Tibial nerve (tissue), 4 donors: ENCODE data around the gene ARMC9. TPM values are rescaled to one million over a fixed set of nuclear protein-coding genes. Genes with fewer than 3 reads are reported as not detected.
"Not testable (repeated sequence)": the region's sequence is repeated elsewhere in the genome, so short reads cannot be mapped to it uniquely, and the experiment has no call there.

Experiments used
- DNase-seq, 2 donors: peaks; one replicate each; pipeline ENCODE4 v3.0.0-alpha.2; 2019; ENCODE audit warnings: low spot score in 2 of 2
- H3K27ac ChIP-seq, 4 donors: fragments of 200-600 bp; sonication (generic) in 3 of 4; one replicate each; pipeline ENCODE4 v1.5.1; 2017 to 2019; ENCODE audit warnings: mild to moderate bottlenecking in 1 of 4
- H3K27me3 ChIP-seq, 2 donors: fragments of 200-600 bp; sonication (generic) in 1 of 2; one replicate each; pipeline versions ENCODE4 v1.5.1 to v1.6.0; 2017 to 2019
- H3K36me3 ChIP-seq, 3 donors: fragments of 200-600 bp; sonication (generic); one replicate each; pipeline ENCODE4 v1.5.1; 2018 to 2019
- H3K4me1 ChIP-seq, 4 donors: fragments of 200-600 bp; sonication (generic) in 3 of 4; one replicate each; pipeline ENCODE4 v1.5.1; 2017 to 2019
- H3K4me3 ChIP-seq, 4 donors: fragments of 200-600 bp; sonication (generic) in 3 of 4; one replicate each; pipeline ENCODE4 v1.5.1; 2017 to 2019; ENCODE audit warnings: mild to moderate bottlenecking in 1 of 4, moderate library complexity in 1 of 4
- H3K9me3 ChIP-seq, 4 donors: fragments of 200-600 bp; sonication (generic) in 3 of 4; one replicate each; pipeline ENCODE4 v1.5.1; 2017 to 2019
- CTCF ChIP-seq, 5 experiments: fragments of 200-600 bp in 3 of 5; fragments of 450-650 bp in 2 of 5; sonication (generic) in 3 of 5; IDR thresholded peaks; one replicate each; pipeline ENCODE4 v1.5.1; 2016 to 2019; ENCODE audit warnings: antibody characterized with exemption in 5 of 5, mild to moderate bottlenecking in 3 of 5, moderate library complexity in 2 of 5
- EP300 ChIP-seq, 2 donors: sonication (generic); formaldehyde crosslinking; IDR thresholded peaks; one replicate each; pipeline ENCODE4 v1.6.1; 2017; ENCODE audit warnings: antibody characterized with exemption in 2 of 2, mild to moderate bottlenecking in 1 of 2
- POLR2A ChIP-seq, 2 donors: fragments of 450-650 bp; IDR thresholded peaks; one replicate each; pipeline ENCODE4 v1.6.1; 2017; ENCODE audit warnings: antibody characterized with exemption in 2 of 2, mild to moderate bottlenecking in 2 of 2, moderate library complexity in 2 of 2
- WGBS, 2 donors: methylation state at CpG; one replicate each; pipeline ENCODE4 v1.1.5; 2018; 5-methylcytosine and 5-hydroxymethylcytosine counted together
- total RNA-seq, 4 donors: library from RNA; depleted of rRNA; stranded (reverse); fragments of >200 nt; gene quantifications; one replicate each; pipeline ENCODE4 v1.1.0, GENCODE V29; 2016

Gene ARMC9
- total RNA-seq, 4 donors from 2014 or later: 8.7 to 30.0 (median 18.6) TPM

DNA sequence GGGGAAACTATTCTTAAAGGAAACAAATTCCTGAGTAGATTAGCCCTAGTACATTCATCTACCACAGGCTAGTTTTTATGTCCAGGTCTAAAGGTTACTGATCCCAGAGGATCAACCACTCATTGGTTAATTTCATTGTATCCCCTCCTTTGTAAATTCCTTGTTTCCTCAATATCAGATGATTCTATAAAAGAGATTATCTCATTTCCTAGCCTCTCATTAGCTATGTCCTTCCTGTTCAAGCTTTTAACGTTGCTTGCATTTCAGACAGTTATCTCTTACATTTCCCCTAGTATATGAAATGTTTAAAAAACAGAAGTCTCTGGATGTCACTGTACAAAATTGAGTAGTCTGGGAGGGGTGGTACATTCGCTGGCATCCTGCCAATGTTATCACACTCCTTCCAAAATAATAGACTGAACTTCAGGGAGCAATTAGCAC, 24.2 kb upstream of the ARMC9 start:
- H3K36me3 ChIP-seq: peaks cover 0 to 64% (median 0%) of the 10 kb centered on the region in 3 donors
- no peaks in the 10 kb centered on the region for H3K27me3 ChIP-seq
- no peak overlapping the region for H3K4me3 ChIP-seq
- H3K27ac ChIP-seq: no peak overlapping the region
- TF ChIP-seq CTCF (IDR thresholded peaks at IDR 0.05): no peak
- no peak for TF ChIP-seq EP300 (IDR thresholded peaks at IDR 0.05)
- TF ChIP-seq POLR2A (IDR thresholded peaks at IDR 0.05): no peak
- no peak for DNase-seq
- H3K4me1 ChIP-seq: no peaks in the 10 kb centered on the region
- H3K9me3 ChIP-seq: no peaks in the 10 kb centered on the region
- WGBS, 2 donors: 36 to 39% methylated on average over 2 of the region's 2 CpGs

DNA sequence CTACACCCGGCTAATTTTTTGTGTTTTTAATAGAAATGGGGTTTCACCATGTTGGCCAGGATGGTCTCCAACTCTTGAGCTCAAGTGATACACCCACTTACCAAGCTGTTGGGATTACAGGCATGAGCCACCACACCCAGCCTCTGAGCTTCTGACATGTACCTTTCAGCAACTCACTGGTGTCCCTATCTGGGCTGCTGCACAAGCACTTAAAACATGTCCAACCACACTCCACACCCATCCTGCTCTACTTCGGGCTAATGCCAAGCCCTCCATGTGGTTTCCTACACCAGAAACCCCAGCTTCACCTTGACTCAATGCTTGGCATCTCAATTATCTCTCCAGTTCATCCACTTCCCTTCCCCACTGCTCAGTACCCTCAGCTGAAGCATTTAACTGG, 22.4 kb upstream of the ARMC9 start:
- TF ChIP-seq CTCF (IDR thresholded peaks at IDR 0.05): no peak
- TF ChIP-seq EP300 (IDR thresholded peaks at IDR 0.05): no peak
- no peak for TF ChIP-seq POLR2A (IDR thresholded peaks at IDR 0.05)
- H3K27ac ChIP-seq: no peak overlapping the region
- WGBS, 2 donors: 79 to 89% methylated on average over 2 of the region's 2 CpGs
- H3K36me3 ChIP-seq: peaks cover 0 to 49% (median 0%) of the 10 kb centered on the region in 3 donors
- no peaks in the 10 kb centered on the region for H3K9me3 ChIP-seq
- H3K4me3 ChIP-seq: no peak overlapping the region
- no peaks in the 10 kb centered on the region for H3K4me1 ChIP-seq
- no peaks in the 10 kb centered on the region for H3K27me3 ChIP-seq
- no peak for DNase-seq

- DNase-seq: no peak
- H3K36me3 ChIP-seq: peaks cover 0 to 36% (median 0%) of the 10 kb centered on the region in 3 donors
- 81 to 83% methylated on average over 11 of the region's 11 CpGs for WGBS, 2 donors
- H3K4me3 ChIP-seq: no peak overlapping the region
- no peaks in the 10 kb centered on the region for H3K4me1 ChIP-seq
- H3K9me3 ChIP-seq: no peaks in the 10 kb centered on the region
- H3K27me3 ChIP-seq: no peaks in the 10 kb centered on the region
- H3K27ac ChIP-seq: no peak overlapping the region
- no peak for TF ChIP-seq EP300 (IDR thresholded peaks at IDR 0.05)
- TF ChIP-seq CTCF (IDR thresholded peaks at IDR 0.05): no peak
Measured at GRCh38 chr2:231177156-231178025, 21.0 kb upstream of the ARMC9 start.

GRCh38 chr2:231178805-231179204, 19.6 kb upstream of the ARMC9 start:
- WGBS, 2 donors: 87% methylated on average over 5 of the region's 5 CpGs
- H3K27me3 ChIP-seq, DNase-seq, H3K9me3 ChIP-seq, H3K27ac ChIP-seq, H3K4me3 ChIP-seq, H3K4me1 ChIP-seq: not testable (repeated sequence)
- H3K36me3 ChIP-seq: peaks cover 0 to 24% (median 0%) of the 10 kb centered on the region in 3 donors

GRCh38 chr2:231181860-231182512, 16.4 kb upstream of the ARMC9 start:
- H3K4me1 ChIP-seq: peaks cover 0 to 16% (median 3%) of the 10 kb centered on the region in 4 donors
- TF ChIP-seq POLR2A (IDR thresholded peaks at IDR 0.05) (no peak), CTCF (IDR thresholded peaks at IDR 0.05) (no peak), EP300 (IDR thresholded peaks at IDR 0.05) (peak in 1 of 2 donors; percentile 51)
- H3K36me3 ChIP-seq: no peaks in the 10 kb centered on the region
- no peak overlapping the region for H3K27ac ChIP-seq
- no peak overlapping the region for H3K4me3 ChIP-seq
- no peaks in the 10 kb centered on the region for H3K9me3 ChIP-seq
- peak in 1 of 2 donors; percentile 52 for DNase-seq
- H3K27me3 ChIP-seq: no peaks in the 10 kb centered on the region
- WGBS, 2 donors: 59 to 66% methylated on average over 12 of the region's 12 CpGs
